Thyroid gland (tissue), 4 donors: ENCODE results near the gene AGAP9.
"Not testable (repeated sequence)": the region's sequence is repeated elsewhere in the genome, so short reads cannot be mapped to it uniquely, and the experiment has no call there.

Source experiments
- CTCF ChIP-seq, 6 experiments: fragments of 200-600 bp in 3 of 6; fragments of 450-650 bp in 3 of 6; sonication (generic) in 3 of 6; IDR thresholded peaks; one replicate each; pipeline ENCODE4 v1.5.1; 2016 to 2019; ENCODE audit warnings: antibody characterized with exemption in 6 of 6, mild to moderate bottlenecking in 2 of 6, inconsistent platforms in 1 of 6, moderate library complexity in 1 of 6
- POLR2A ChIP-seq, 2 donors: fragments of 450-650 bp; IDR thresholded peaks; one replicate each; pipeline ENCODE4 v1.6.1; 2017; ENCODE audit warnings: antibody characterized with exemption in 2 of 2, mild to moderate bottlenecking in 2 of 2, moderate library complexity in 1 of 2

GRCh38 chr10:47465216-47465917, 58.1 kb downstream of the AGAP9 start:
- TF ChIP-seq CTCF, POLR2A (IDR thresholded peaks at IDR 0.05): not testable (repeated sequence)
